GM18951 (cell line): Measurements from ENCODE around the gene NSMCE1.
A peak's percentile ranks its signal among the peaks of the same experiment; 100 is the strongest.
"Not testable (repeated sequence)": the region's sequence is repeated elsewhere in the genome, so short reads cannot be mapped to it uniquely, and the experiment has no call there.

Source experiments
- POLR2A ChIP-seq: IDR thresholded peaks from 4 replicates; pipeline ENCODE4 v1.6.1; 2011; ENCODE audit warnings: mild to moderate bottlenecking; ENCODE audit not compliant: insufficient read length, insufficient read depth; ENCODE audit errors: extremely low read depth
- in situ Hi-C: fragments of 300-500 bp; cut with MboI; formaldehyde crosslinking; loops from one replicate; pipeline ENCODE4 v1.12.0; 2022; ENCODE audit warnings: low sequenced_read_pairs, mixed read lengths, inconsistent platforms; ENCODE audit not compliant: unreplicated experiment

NSMCE1 gene

DNA sequence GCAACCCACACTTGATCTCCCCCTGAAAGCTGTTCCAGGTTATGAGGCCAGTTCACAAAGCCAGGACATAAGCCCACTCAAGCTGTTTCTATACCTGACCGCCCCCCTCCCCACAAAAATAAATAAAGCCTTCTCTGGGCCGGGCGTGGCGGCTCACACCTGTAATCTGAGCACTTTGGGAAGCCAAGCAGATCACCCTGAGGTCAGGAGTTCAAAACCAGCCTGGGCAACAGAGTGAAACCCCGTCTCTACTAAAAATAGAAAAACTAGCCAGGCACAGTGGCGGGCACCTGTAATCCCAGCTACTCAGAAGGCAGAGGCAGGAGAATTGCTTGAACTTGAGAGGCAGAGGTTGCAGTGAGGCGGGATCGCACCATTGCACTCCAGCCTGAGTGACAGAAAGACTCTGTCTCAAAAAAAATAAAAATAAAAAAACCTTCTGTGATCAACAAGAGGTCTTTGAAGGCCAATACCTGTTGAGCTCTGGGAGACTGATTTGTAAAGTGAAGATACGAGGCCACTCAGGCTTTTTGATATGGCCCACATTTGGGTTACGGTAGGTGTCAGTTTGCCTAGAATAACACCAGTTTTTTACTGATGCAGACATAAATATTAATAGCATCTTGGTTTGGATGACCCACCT is 63.0 kb downstream of the NSMCE1 start:
- no peak for TF ChIP-seq POLR2A
- in situ Hi-C loops: no loop called here

DNA sequence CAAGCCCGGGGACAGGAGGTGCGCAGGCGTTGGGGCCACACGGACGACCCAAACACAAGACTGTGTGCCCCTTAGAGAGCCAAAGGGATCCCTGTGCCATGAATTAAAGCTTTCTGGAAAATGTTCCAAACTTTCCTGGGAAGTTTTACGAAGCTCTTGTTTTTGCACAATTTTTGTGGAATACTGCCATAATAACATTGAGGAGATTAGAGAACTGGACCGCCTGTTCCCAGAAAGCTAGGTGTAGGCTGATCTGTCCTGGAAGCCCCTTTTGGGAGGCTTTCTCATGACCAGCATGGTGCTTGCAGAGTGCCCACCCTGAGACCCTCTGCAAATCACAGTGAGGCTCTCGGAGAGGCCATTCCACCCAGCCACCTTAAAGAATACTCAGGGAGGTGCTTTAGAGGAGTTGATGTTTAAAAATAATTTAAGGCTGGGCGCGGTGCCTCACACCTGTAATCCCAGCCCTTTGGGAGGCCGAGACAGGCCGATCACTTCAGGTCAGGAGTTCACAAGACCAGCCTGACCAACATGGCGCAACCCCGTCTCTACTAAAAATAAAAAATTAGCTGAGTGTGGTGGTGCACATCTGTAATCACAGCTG is 64.2 kb downstream of the NSMCE1 start:
- in situ Hi-C loops: no loop called here
- TF ChIP-seq POLR2A: no peak

DNA sequence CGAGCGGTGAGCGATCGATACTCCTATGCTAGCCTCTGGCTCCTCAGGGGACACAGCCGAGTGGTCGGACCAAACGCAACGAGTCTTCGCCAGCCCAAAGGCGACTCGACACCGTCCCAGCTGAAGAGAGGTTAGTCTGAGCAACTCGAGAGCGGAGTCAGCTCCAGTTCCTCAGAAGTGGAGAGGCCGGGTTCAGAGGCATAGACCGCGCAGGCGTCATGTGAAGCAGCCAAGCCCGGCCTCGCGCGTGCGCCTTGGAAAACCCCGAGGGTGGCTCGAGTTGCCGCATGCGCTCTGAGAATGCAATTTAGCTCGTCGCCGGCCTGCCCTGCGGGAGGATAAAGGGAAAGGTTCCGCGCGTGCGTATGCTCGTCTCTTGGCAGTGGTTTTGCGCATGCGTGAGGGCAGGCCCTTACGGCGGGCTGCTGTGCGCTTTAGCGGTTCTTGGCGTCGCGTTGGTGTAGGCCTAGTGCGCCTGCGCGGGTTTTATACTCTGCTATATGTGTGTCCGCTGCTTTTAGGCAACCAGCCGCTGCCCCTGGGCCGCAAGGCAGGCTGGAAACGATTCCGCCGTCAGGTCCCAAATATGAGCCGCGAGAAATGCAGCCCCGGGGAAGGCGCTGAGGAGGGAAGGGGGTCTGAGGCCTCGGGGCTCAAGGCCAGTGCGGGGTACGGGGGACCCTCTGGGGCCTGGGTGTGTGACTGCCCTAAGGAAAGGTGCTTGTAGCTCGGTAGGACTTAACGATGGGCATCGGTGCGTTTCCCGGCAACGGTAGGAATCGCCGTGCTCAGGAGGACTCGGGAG is 64.9 kb downstream of the NSMCE1 start, which contains the start of gene KDM8:
TSS of gene KDM8 (plus strand) at position 20 of the 805 bp plus-strand sequence. CDS start 6,598 bp downstream, outside the sequence.
- in situ Hi-C loops: no loop called here
- TF ChIP-seq POLR2A: peak; percentile 95

DNA sequence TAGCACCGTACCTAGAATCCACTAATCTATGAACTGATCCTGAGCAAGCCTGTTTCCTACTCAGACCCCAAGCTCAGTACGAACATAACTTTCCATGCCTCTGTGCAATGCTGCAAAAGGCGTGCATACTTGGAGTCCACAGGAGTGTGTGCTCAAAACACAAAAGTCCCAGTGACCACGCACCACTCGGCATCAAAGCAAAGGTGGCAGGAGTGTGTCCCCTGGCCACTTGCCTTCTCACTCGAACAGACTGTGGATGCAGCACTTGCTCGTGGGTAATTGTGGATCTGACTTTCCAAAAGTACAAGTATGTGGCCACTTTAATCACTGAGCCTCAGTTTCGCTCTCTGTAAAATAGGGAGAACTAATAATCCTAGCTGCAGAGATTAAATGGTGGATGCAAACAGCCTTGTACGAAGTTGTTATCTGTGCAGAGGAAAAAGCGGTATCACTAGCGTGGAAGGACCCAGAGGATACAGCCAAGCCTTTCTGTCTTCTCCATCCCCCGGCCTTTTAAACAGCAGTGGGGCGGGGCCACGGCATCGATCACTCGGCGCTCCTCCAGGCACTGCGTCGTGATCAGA is 65.6 kb downstream of the NSMCE1 start:
- no peak for TF ChIP-seq POLR2A
- in situ Hi-C loops: no loop called here

DNA sequence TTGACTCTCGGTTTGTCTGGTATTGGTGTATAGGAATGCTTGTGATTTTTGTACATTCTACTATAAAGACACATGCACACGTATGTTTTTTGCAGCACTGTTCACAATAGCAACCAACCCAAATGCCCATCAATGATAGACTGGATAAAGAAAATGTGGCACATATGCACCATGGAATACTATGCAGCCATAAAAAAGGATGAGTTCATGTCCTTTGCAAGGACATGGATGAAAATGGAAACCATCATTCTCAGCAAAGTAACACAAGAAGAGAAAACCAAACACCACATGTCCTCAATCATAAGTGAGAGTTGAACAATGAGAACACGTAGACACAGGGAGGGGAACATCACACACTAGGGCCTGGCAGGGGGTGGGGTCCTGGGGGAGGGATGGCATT is 67.7 kb downstream of the NSMCE1 start:
- in situ Hi-C loops: not testable (repeated sequence)

DNA sequence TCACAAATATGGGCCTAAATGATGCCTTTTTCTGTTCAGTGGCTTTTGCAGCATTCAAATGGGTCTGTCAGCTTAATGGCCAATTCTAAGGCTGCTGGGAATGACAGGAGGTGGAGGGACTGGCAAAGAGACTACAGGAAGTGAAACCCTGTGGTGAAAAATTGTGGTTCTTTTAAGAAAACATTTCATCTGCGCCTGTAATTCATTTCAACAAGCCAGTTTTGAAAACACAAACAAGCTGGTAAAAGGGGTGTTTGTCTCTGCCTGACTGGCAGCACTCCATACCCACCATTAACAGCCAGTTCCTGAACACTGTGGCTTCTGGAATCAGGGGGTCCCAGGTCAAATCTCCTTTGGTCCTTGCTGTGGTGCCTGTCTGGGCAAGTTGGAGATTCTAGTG is 68.8 kb downstream of the NSMCE1 start:
- in situ Hi-C loops: no loop called here
- no peak for TF ChIP-seq POLR2A

DNA sequence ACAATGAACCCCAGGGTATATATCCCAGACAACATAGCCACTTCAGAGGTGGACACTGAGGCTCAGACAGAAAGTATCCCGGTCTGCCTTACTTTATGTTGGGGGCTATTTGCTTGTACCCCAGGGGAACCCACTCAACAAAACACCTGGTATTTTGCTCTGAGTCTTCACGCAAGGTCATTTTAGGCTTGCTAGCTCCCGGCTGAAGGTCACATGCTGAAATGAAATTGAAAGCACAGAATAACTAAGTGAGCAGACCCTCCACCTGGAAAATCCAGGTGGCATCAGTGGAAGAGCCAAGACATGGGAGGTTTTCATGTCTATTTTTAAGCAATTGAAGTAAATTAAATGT is 69.4 kb downstream of the NSMCE1 start:
- in situ Hi-C loops: no loop called here

DNA sequence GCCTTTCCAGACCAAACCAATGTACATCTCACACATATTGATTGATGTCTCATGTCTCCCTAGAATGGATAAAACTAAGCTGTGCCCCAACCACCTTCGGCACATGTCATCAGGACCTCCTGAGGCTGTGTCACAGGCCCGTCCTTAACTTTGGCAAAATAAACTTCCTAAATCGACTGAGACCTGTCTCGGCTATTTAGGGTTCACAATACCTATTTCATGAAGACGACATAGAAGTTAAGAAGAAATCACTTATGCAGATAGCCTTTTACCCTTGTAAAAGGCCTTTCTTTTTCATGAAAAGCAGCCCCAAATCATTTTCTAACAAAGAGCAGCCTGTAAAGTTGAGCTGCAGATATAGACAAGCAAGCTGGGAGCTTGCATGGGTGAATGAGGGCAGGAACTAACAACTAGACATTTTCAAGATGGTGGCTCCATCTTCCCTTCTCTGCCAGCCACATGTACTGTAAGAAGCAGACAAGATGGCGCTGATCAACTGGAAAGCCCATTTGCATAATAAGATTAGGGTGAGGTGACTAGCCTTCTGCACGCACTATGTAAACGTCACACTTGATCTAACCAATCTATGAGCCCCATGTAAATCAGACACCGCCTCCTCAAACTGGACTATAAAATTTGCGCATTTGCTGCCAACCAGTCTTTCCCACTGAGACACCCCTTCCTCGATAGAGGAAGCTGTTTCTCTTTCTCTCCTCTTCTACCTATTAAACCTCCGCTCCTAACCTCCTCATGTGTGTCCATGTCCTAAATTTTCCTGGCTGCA is 69.9 kb downstream of the NSMCE1 start:
- in situ Hi-C loops: no loop called here
- no peak for TF ChIP-seq POLR2A

More for the DNA sequence above, 69.4 kb downstream of the NSMCE1 start:
- TF ChIP-seq POLR2A: no peak

DNA sequence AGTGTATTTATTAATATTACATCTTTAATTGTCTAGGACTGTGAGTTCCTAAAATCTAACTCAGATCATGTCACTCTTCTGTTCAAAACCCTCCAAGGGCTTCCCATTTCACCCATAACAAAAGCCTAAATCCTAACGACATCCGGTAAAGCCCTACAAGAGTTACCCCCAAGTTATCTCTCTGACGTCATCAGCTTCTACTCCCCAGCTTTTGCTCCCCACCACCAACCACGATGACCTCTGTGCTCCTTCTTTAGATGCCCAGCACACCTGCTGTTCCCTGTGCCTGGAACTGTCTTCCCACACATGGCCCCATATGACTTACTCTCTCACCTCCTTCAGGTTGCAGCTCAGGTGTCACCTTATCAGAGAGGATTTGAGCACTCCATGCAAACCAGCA is 71.6 kb downstream of the NSMCE1 start:
- in situ Hi-C loops: no loop called here
- no peak for TF ChIP-seq POLR2A

DNA sequence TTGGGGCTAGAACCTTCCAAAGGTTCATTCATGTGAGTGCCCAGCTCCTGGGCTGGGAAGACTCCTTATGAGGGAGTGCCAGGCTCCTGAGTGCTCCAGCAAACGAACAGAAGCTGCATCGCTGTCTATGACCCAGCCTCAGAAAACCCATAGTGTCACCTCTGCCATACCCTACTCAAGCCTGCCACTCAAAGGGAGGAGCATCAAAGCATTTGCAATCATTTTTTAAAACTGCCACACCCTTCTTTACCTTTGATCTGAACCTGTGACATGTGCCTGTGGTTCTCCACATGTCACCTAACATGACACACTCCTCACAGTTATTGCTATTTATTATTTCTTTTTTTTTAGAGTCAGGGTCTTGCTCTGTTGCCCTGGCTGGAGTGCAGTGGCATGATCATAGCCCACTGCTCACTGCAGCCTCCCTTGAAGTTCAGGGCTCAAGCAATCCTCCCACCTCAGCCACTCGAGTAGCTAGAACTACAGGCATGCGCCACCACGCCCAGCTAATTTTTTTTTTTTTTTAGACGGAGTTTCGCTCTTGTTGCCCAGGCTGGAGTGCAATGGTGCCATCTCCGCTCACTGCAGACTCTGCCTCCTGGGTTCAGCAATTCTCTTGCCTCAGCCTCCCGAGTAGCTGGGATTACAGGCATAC is 72.5 kb downstream of the NSMCE1 start:
- no peak for TF ChIP-seq POLR2A
- in situ Hi-C loops: no loop called here

DNA sequence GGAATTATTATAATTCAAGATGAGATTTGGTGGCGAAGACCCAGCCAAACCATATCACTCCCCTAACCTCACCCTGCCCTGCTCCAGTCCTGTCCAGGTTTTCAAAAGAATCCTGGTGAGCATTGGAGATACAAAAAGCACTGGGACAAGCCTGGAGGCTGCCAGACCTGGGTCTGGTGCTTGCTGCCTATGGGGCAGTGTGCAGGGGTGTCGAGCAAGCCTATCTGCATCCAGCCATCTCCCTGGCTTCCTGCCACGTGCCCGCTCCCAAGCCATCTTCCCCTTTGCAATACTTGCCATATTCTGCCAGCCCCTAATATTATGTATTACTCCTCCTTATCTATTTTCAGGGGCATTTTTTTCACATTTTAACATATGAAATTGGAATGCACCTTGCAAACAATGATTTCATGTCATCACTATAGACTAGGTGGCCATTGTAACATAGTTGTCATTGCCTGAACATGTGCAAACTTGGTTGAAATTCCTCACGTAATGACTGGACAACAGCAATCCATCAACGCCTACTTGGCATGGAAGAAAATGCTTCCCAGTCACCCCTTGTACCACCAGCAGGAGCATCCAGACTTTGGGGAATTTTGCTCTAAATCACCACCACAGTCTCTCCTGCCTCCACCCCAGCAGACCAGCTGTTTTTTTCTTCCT is 73.4 kb downstream of the NSMCE1 start:
- in situ Hi-C loops: no loop called here
- TF ChIP-seq POLR2A: no peak

DNA sequence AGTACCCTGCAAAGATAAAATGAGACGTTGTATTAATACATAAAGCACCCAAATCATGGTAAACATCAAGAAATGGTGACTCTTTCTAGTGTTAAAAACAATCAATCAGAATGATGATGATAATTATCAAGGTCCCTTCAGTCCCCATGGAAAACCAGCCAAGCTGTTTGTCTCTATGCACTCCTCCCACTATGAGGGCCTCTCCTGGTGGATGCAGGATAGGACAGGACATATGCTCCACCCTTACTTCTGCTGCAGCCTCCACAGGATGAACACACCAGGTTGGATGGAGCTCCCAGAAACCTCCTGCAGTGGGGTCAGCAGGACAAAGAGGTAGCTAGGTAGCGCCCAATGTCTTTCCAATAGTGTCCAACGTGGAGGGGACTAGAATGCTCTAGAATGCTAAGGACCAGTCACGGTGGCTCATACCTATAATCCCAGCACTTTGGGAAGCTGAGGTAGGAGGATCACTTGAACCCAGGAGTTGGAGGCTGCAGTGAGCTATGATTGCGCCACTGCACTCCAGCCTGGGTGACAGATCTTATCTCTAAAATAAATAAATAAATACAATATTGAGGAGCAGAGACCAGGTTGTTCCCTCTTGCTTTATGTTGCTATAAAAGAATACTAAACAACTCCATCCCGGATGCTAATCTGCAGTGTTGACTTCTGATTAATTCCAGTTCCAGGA is 75.1 kb downstream of the NSMCE1 start:
- in situ Hi-C loops: no loop called here
- TF ChIP-seq POLR2A: no peak
